NCI-H187 treated with DMSO at 0.1 percent for 48 hours (cell line): ENCODE measurements around the gene COMP.

ENCODE experiments used
- DNase-seq: peaks from one replicate; lab custom pipeline; 2025; lab: John Stamatoyannopoulos, UW

The COMP gene

DNA sequence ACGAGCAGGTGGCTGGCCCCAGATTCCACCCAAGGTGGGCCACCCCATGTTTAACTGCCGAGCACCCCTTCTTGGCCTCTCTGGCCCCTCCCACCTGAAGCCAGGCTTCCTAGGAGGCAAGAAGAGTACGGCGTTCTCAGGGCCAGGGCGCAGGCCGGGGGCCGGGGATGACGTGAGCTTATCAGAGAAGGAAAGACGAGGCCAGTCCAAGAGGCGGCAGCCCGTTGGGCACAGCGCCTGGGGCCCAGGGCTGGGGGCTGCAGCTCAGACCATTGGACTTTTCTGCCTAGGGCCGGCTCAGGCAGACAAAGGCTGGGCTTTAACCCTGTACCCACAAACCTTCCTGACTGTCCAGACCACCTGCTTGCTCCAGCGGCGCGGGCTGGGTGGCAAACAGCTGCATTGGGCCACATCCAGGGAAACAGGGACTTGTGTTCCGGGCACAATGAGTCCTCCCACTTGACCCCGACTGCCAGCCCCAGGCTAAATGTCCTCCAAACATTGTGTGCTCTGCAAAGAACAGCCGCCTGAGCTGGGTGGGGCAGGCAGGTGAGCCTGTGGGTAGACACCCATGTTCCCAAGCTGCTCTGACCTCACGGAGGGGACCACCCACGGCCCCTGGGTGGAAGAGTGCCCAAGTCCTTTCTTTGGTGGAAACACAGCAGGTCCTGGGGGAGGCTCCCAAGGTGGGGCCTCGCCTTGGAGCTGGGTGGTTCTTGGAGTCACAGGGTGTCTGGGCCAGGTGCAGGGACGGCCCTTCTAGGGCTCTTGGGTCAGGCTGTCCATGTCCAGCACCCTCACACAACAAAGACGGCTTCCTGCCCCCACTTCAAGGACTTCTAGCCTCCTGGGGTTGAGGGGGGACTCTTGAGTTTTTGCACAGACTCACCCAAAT lies 21.9 kb downstream of the COMP start:
- DNase-seq = no peak

DNA sequence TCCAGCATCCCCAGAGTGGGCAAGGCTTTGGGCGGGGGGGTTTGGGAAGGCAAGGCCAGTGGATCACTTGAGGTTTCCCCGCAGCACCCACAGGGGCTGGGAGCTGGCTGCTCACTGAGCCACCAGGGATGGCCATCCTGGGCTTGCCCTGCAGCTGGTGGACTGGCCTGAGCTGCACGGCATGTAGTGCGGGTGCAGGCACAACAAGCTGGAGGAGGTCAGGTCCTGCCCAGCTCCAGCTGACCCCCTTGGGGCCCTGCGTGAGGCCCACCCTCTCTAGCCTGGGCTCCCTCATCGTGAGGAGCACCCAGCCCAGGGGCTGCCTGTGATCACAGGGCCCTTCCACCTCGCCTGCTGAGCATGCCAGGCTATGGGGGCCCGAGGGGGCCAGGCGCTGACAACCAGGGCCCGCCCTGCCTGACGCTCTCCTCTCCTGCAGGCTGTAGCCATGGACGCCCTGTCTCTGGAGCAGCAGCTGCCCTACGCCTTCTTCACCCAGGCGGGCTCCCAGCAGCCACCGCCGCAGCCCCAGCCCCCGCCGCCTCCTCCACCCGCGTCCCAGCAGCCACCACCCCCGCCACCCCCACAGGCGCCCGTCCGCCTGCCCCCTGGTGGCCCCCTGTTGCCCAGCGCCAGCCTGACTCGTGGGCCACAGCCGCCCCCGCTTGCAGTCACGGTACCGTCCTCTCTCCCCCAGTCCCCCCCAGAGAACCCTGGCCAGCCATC lies 22.9 kb downstream of the COMP start:
- DNase-seq = no peak

DNA sequence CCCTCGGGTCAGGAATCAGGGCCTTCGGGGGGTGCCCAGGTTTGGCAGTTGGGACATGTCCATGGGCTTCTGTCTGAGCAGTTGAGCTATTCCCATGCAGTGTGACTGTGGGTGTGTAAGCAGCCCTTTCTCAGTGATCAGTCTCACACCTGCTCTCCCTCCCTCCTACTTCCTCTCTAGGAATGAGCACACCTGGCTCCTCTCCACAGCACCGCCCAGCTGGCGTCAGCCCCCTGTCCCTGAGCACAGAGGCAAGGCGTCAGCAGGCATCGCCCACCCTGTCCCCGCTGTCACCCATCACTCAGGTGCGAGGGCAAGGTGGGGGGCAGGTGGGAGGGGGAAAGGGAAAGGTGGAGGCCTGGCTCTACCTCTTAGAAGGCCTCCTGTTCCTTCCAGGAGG lies 25.9 kb downstream of the COMP start:
- DNase-seq = peak; percentile 5

DNA sequence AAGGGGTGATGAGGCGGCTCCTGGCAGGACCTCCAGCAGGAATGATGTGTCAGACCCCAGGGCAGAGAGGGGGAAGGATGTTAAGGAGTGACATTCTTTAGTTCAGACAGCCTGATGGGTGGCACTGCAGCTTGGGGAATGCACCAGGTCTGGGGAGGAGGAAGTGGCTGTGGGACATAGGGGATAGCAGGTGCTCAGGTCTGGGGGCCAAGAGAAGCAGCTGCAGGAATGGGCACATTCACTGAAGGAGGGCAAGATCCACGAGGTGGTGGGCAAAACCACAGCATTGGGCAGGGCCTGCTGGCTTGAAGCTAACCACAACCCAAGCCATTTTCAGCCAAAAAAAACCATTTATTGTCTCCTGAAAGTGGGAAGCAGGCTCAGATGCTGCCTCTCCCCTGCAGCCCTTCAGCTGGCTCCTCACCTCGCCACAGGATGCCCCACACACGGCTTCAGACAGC lies 26.5 kb downstream of the COMP start:
- DNase-seq = no peak

DNA sequence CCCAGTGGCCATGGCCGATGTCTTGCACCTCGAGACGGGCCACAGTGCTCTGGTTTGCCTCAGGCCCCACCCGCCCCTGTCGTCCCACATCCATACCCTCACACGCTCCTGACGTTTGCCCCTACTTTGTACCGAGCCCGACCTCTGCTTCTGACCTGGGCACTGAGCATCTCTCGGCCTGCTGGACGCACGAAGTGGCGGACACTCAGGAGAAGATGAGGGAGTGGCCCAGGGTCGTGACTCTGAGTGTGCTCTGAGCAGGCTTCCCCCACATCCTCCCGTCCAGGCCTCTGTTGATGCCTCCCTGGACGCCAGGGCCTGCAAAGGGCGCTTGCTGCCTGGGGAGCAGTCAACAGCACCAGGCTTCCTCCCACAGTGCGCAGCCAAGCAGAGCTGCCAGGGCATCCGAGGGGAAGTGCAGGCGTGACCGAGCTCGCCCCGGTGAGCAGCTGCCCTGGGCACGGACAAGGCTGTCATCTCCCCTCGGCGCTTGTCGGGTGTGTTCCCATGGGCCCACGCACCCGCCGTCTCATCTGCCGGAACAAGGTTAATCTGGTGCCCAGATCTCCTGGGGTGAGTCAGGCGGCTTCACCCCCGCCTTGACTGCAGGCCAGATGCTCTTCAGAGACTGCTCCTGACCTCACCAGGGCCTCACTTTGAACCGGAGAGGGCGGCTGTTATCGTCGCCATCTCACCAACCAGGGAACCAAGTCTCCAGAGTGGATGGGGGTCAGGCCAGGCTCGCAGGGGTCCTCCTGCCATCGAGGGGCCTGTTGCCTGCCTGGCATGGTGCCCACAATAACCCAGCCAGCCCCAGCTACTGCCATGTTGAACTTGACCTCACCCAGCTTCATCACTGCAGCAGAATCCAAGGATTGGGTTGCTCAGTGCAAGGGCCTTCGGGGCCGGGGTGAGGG lies 27.2 kb downstream of the COMP start:
- DNase-seq = no peak

DNA sequence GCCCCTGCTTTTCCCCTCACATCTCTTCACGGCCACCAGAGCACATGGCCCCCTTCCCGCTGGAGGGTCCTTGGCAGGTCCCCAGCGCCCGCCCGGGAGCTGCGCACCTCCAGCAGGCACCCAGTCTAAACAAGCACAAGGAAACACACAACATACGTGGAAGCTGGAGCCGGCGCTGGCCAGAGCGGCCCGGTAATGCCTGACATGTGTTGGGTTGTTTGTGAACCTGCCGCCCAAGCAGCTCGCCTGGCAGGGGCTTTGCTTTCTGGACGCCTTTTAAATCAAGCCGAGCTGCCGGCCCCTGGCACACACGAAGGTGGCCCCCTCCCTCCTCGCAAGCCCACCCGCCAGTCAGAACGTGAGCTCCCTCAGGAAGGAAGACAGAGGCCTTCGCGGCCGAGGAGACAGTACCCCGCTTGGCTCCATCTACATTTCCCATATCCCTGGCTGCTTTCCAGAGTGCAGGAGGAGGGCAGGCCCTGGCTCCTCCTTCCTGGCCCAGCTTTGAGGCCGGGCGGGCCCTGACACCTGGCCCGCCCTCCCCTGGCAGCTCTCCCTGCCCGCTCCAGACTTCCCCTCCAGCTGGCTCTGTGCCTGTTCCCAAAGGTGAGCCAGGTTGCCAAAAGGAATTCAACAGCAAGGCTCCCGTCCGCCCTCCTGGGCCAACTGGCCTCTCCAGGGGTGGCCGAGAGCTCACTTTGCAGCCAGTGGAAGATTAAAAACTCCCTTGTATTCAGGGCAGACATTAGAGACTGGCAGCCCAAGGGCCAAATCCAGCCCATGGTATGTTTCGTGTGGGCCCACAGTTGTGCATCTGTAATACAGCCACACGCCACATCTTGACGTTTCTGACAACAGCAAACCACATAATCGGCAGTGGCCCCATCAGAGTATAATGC lies 28.7 kb downstream of the COMP start:
- DNase-seq = no peak

DNA sequence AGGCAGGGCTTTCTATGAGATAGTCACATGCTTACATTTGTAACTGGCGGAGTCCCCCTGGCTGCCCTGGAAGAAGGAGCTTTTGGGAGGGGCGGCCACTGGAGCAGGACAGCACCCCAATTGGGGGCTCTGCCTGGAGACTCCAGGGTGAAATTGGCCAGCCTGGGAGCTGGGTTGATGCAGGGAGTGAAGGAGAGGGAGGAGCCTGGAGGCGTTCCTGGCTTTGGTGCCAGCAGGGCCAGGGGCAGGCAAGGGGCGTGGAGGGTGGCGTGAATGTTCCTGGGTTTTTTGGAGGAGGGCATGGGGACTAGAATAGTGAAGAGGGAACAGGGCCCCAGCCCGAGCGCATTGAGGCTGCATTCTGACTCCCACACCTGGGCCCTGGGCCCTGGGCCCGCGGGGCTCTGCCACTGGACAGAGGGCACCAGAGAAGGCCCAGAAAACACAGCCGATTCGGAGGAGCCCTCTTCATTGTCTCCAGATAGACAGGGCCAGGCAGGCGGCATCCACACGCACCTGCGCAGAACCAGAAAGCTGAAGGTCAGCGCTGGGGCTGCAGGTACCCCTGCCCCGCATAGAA lies 29.5 kb downstream of the COMP start:
- no peak for DNase-seq

DNA sequence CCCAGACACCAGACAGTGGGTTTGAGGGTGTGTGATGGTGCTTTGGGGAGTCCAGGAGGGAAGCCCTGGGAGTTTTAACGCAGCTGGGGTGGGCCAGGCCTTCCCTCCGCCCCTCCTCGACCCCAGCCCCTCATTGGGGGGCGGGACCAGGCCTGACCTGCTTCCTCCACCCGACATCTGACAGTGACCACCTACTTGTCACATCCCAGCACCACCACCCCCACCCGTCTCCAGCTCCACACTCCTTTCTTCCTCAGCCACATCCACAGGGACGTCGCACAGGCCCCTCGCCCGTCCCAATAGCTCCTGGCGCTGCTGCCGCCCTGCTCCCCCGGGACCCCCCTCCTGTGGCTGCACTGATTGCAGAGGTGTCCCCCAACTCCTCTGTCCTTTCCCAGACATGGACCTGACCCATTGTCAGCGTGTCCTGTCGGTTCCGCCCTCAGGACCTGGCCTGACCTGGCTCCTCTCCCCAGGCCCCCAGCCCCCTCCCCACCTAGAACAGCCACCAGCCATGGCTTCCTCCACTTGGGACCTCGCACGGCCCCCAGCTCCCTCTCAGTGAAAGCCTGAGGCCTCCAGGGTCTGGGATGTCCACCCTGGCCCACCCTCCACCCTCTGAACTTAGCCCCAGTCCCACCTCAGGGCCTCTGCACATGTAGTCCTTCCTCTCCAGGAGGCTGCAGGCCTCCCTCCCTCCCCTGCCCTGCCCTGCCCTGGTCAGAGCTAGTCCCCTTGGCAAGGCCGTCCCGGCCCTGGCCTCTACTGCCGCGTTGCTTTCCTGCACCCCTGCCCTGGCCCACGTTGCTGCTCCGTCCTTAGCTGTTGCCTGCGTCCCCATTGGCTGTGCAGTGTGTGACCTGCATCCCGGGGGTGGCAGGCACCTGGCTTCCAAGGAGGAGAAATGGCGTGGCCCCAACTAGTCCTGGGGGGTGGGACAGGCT lies 30.4 kb downstream of the COMP start:
- no peak for DNase-seq

DNA sequence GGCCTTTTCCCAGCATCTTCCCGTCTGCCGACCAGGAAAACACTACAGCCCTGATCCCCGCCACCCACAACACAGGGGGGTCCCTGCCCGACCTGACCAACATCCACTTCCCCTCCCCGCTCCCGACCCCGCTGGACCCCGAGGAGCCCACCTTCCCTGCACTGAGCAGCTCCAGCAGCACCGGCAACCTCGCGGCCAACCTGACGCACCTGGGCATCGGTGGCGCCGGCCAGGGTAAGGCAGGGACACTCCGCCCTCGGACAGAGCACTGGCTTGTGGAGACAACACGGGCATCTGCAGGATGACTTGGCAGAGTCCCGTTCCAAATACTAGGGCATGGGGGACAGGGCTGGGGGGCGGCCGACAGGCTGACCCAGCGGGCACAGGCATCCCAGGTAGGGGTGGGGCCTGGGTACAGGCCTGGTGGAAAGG lies 31.1 kb downstream of the COMP start:
- DNase-seq = no peak

DNA sequence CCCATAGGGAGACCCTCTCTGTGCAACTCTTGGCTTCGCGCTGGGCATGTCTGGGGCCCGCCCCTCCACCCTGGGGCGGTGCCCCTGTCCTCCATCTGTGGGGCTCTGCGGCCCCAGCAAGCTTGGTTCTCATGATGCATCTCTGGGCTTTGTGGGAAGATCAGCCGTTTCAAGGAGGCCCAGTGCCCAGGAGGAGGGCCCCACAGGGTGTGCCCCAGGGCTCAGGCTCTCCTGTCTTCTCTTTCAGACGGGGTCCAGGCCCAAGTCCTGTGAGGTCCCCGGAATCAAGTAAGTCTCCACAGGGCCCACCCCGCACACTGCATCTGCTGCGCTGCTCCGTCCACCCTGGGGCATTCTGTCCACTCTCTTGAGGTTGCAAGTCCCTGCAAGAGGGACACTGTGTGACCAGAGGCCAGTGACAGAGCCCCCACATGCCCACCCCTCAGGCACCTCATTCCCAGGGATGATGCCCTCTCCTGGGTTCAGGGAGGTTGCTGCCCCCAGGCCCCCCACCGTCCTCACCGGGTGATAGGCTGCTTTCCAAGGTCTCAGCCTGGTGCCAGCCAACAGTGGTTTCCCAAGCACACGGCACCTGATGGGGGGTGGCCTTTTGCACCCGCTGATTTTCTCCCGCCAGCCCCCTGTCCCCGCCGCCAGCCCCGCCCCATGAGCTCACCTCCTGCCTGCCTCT lies 31.7 kb downstream of the COMP start:
- DNase-seq = no peak

DNA sequence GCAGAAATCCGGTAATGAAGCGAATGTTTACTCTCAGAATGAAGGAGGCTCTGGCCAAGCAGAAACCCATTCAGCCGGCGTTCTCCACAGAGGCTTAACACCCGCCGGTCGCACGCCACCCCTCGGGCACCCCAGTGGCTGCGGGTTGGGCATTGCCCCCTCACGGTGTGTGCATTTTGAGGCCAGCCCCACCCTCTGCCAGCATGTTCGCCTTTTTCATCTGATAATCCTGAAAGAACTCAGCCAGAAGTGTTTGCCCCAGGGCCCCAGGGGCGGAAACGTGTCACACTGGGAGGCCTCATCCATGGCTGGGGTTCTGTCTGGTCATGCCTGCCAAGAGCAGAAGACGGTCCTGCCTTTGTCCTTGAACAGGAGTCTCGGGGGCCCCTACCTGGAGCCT lies 34.2 kb downstream of the COMP start:
- DNase-seq = no peak

DNA sequence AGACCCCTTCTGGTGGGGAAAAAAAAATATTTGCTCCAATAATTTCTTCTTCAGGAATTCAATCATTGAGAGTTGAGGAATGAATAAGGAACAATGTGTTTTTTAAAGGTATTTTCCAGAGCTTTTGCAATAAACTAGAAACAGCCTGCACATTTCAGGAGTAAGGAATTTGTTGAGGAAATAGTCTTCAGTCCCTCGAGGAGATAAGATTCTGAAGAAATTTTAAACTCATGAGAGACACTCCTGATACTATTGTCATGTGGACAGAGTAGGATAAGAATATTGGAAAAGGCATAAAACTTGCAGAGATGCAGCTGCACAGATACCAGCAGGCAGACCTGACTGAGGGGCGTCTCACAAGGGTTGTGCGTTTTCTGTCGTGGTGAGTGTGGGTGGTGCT lies 36.6 kb downstream of the COMP start:
- DNase-seq = no peak

DNA sequence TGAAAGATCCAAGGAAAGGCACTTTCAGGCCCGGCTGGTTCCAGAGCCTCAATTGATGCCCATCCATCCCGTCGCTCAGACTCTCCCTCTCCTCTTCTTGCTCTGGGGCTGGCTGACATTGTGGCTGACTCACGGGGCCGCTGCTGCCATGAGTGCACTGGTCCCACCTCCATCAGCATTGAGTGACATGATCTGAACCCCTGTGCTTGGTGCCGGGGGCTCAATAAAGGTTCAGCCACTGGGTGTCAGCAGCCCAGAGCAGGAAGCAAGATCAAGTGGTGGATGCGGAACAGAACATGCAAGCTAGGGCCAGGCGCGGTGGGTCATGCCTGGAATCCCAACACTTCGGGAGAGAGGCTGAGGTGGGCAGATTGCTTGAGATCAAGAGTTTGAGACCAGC lies 39.5 kb downstream of the COMP start:
- DNase-seq = no peak

DNA sequence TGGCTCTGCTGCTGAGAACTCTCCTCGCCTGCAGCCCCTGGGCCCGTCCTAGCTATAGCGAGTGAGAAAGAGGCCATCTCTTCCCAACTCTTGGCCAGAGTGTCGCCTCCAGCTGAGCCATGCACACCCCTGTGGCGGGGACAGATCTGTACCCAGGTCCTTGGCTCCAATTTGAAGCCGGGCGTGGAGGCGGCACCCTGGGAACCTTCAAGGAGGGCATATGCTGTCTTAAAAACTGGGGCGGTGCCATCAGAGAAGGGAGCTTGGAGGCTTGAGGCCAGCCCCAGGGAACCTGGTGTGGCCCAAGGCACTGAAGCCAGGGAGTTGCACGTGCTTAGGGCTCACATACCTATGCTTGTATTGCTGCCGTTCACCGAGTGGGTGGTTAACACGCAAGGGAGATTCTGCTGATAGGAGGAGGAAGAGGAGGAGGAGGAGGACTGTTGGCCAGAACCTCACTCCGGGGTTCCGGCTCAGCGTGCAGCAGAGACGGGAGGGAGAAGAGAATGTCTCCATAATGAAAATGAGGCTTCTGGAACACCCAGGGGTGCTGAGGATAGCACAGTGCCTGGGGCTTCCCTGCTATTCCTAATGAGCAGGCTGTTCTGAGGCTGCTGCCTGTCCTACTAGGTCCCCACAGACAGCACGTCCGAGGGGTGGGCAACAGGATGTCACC lies 40.7 kb downstream of the COMP start:
- DNase-seq = no peak

DNA sequence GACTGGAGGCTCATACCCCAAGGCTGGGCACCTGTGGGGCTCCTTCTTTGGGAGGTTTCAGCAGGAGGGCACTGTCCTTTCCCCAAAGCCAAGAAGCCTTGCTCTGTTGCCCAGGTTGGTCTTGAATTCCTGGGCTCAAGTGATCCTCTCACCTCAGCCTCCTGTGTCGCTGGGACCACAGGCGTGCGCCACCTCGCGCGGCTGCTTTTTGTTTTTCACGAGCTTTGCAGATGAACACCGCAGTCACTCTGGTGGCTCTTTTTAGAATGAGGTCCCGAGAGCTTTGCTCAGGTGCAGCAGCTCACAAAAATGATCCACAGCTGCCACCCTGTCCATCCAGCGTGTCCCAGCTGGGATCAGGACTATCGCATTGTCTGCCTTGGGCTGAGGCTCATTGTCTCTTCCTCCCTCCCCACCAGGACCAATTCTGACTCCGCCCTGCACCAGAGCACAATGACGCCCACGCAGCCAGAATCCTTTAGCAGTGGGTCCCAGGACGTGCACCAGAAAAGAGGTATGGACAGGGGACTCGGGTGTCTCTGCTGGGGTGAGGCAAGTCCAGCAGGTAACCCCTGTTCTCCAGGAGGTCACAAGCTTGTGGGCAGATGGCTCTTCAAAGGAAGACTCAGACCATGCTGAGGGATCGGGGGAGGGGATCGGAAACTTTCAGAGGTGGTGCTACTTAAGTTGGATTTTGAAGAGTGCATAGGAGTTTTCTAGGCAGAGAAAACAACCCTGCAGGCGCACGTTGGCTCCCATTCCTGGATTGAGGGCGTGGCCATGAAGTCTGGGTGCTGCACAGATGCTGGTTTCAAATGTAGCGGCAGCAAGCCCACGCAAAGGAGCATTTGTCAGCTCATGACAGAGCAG lies 41.5 kb downstream of the COMP start:
- DNase-seq = no peak

DNA sequence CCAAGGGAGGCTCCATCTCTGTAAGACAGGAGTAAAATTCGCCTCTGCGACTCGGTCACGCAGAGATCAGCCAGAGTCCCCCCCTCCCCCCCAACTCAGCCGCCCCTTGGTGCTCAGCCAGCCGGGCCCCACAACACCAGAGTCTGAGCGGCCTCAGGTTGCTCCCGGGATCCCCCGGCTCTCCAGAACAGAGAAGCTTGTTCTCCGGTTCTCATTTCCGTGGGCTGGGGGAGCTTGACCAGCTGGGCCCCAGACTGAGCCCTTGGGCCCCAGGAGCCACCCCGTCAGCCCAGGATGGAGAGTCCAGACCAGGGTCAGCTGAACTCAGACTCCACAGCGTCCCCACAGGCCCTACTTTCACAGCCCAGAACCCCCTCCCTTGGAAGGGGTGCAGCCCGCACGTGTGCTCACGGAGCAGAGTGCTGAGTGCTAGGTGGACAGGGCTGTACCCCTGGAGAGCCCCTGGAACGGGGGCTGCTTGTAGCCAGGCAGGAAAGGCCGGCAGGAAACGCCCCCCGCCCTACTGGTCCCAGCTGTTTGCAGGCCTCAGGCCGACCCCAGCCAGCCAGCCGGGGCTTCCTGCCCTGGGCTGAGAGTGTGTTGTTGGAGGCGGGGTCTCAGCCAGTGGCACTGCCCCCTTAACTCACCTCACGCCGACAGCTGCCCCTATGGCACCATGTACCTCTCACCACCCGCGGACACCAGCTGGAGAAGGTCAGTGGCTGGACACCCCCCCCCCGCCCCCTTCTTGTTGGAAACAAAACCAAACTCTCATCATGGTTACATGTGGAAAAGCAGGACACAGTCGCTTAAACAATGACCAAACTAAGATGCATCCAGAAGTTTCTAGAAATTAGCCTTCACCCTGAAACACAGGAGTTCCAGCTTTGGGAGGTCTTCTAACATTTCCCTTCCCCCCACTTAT lies 44.4 kb downstream of the COMP start:
- DNase-seq = no peak
